IMR-90 (cell line): ENCODE results near the gene ZDHHC16. TPM values are rescaled to one million over a fixed set of nuclear protein-coding genes. Genes with fewer than 3 reads are reported as not detected.

ENCODE experiments used
- ATAC-seq: fragments of 200-7000 bp; cut with Tn5 transposase; 2 replicates; pipeline ENCODE4 v1.9.1; 2020; ENCODE audit warnings: low read depth, mild to moderate bottlenecking, moderate library complexity
- BruUV-seq: library from RNA; stranded (reverse); fragments of 400-500 nt; replicated peaks from 2 replicates; lab custom pipeline; 2021; lab: Mats Ljungman, UMichigan
- CTCF ChIA-PET: fragments of 300-600 bp; formaldehyde crosslinking; extraction: SDS; loops from one replicate; lab custom pipeline; 2021; ENCODE audit warnings: antibody characterized with exemption; lab: Yijun Ruan, JAX
- POLR2A ChIA-PET: fragments of 300-600 bp; sonication (Branson Sonifier 250); formaldehyde crosslinking; loops from one replicate; lab custom pipeline; 2022; ENCODE audit warnings: antibody characterized with exemption; ENCODE audit not compliant: unreplicated experiment; lab: Charles Lee
- DNase-seq: peaks from one replicate; pipeline ENCODE4 v3.0.0; 2013
- H2AFZ ChIP-seq: replicated peaks from 2 replicates; pipeline ENCODE3; 2013; ENCODE audit warnings: low read length, mild to moderate bottlenecking; ENCODE audit not compliant: poor library complexity
- H2AK5ac ChIP-seq: 2 replicates; pipeline ENCODE4 v1.6.1; 2013; ENCODE audit warnings: low read depth, low read length, inconsistent platforms
- H2AK9ac ChIP-seq: replicated peaks from 2 replicates; pipeline ENCODE3; 2013; ENCODE audit warnings: mild to moderate bottlenecking, low read depth, low read length, moderate library complexity; ENCODE audit not compliant: poor library complexity
- H2BK120ac ChIP-seq: 2 replicates; pipeline ENCODE4 v1.6.1; 2013; ENCODE audit warnings: low read depth, low read length, inconsistent platforms
- H2BK15ac ChIP-seq: 3 replicates; pipeline ENCODE4 v1.6.1; 2013; ENCODE audit warnings: low read depth, low read length, inconsistent platforms
- H2BK20ac ChIP-seq: 2 replicates; pipeline ENCODE4 v1.6.1; 2013; ENCODE audit warnings: low read depth, mild to moderate bottlenecking, inconsistent platforms, low read length, moderate library complexity
- H2BK5ac ChIP-seq: 2 replicates; pipeline ENCODE4 v1.6.1; 2013; ENCODE audit warnings: mild to moderate bottlenecking, low read depth, low read length, inconsistent platforms; ENCODE audit not compliant: poor library complexity, severe bottlenecking
- H3K14ac ChIP-seq: replicated peaks from 2 replicates; pipeline ENCODE4 v1.6.1; 2013; ENCODE audit warnings: low read depth, low read length, inconsistent platforms
- H3K18ac ChIP-seq: 2 replicates; pipeline ENCODE4 v1.6.1; 2013; ENCODE audit warnings: low read depth, low read length, control low read depth
- H3K23ac ChIP-seq: 2 replicates; pipeline ENCODE4 v1.6.1; 2013; ENCODE audit warnings: low read depth, low read length, inconsistent platforms
- H3K27ac ChIP-seq: 2 replicates; pipeline ENCODE4 v1.5.1; 2013; ENCODE audit warnings: mild to moderate bottlenecking, control low read depth, low read length; ENCODE audit not compliant: insufficient read depth
- H3K27me3 ChIP-seq: 2 replicates; pipeline ENCODE4 v1.6.1; 2013; ENCODE audit warnings: low read length; ENCODE audit not compliant: control insufficient read depth, insufficient read depth
- H3K36me3 ChIP-seq: 2 replicates; pipeline ENCODE4 v1.6.1; 2013; ENCODE audit warnings: low read length, mixed read lengths; ENCODE audit not compliant: control insufficient read depth, insufficient read depth
- H3K4ac ChIP-seq: 2 replicates; pipeline ENCODE4 v1.6.1; 2013; ENCODE audit warnings: low read depth, low read length, inconsistent platforms
- H3K4me1 ChIP-seq: 2 replicates; pipeline ENCODE4 v1.6.1; 2013; ENCODE audit warnings: low read length, mixed read lengths; ENCODE audit not compliant: control insufficient read depth, insufficient read depth
- H3K4me2 ChIP-seq: 2 replicates; pipeline ENCODE4 v1.6.1; 2013; ENCODE audit warnings: low read depth, mild to moderate bottlenecking, control low read depth, low read length, moderate library complexity
- H3K4me3 ChIP-seq: 2 replicates; pipeline ENCODE4 v1.5.1; 2013; ENCODE audit warnings: low read depth, mild to moderate bottlenecking, control low read depth, low read length, moderate library complexity; ENCODE audit not compliant: insufficient read depth
- H3K56ac ChIP-seq: 2 replicates; pipeline ENCODE4 v1.6.1; 2013; ENCODE audit warnings: low read length, inconsistent platforms; ENCODE audit not compliant: insufficient read depth; ENCODE audit errors: extremely low read depth
- H3K79me1 ChIP-seq, 2 experiments: 2 replicates each; pipeline ENCODE4 v1.6.1; 2013; ENCODE audit warnings: low read length in 2 of 2, inconsistent platforms in 1 of 2, low read depth in 1 of 2
- H3K9ac ChIP-seq: 2 replicates; pipeline ENCODE4 v1.6.1; 2013; ENCODE audit warnings: low read depth, low read length, control low read depth
- H3K9me1 ChIP-seq: 2 replicates; pipeline ENCODE4 v1.6.1; 2013; ENCODE audit warnings: low read length, inconsistent platforms; ENCODE audit not compliant: insufficient read depth
- H3K9me3 ChIP-seq: 2 replicates; pipeline ENCODE4 v1.6.1; 2013; ENCODE audit warnings: low read length; ENCODE audit not compliant: control insufficient read depth, insufficient read depth
- H4K20me1 ChIP-seq: 2 replicates; pipeline ENCODE4 v1.6.1; 2013; ENCODE audit warnings: low read length, inconsistent platforms; ENCODE audit not compliant: insufficient read depth
- H4K5ac ChIP-seq: 2 replicates; pipeline ENCODE4 v1.6.1; 2013; ENCODE audit warnings: mild to moderate bottlenecking, low read depth, low read length, control low read depth
- H4K8ac ChIP-seq, 2 experiments: 2 replicates each; pipeline ENCODE4 v1.6.1; 2013; ENCODE audit warnings: low read depth in 2 of 2, low read length in 2 of 2, control low read depth in 1 of 2, inconsistent platforms in 1 of 2
- H4K91ac ChIP-seq: 2 replicates; pipeline ENCODE4 v1.6.1; 2013; ENCODE audit warnings: low read depth, low read length, inconsistent platforms; ENCODE audit not compliant: insufficient read depth
- ELK1 ChIP-seq: fragments of 150-350 bp; IDR thresholded peaks from 2 replicates; pipeline ENCODE4 v1.6.1; 2016; ENCODE audit warnings: low read depth, mild to moderate bottlenecking, low read length, moderate library complexity, borderline replicate concordance
- MAFK ChIP-seq: IDR thresholded peaks from 2 replicates; pipeline ENCODE4 v1.6.1; 2012; ENCODE audit warnings: low read depth, low read length, improper control_type of control experiment
- WGBS, 2 experiments: methylation state at CpG; one replicate each; pipeline versions ENCODE4 v1.1.5 to v1.1.7; 2013; ENCODE audit warnings: missing lambda C conversion rate in 2 of 2; ENCODE audit not compliant: insufficient read length in 1 of 2; ENCODE audit errors: extremely low coverage in 2 of 2; 5-methylcytosine and 5-hydroxymethylcytosine counted together
- dilution Hi-C: fragments of 300-500 bp; cut with HindIII; formaldehyde crosslinking; loops from one replicate; pipeline ENCODE4 v1.14.3; 2018; ENCODE audit warnings: low sequenced_read_pairs; ENCODE audit not compliant: unreplicated experiment
- in situ Hi-C: fragments of 300-500 bp; cut with MboI; formaldehyde crosslinking; loops from 3 replicates; pipeline ENCODE4 v1.14.3; 2019; ENCODE audit warnings: low sequenced_read_pairs, inconsistent platforms, mixed read lengths
- intact Hi-C: fragments of 100-400 bp; cut with micrococcal nuclease; formaldehyde crosslinking; loops from 2 replicates; pipeline ENCODE4 v1.10.0; 2022
- polyA plus RNA-seq, 3 experiments: library from polyadenylated mRNA; depleted of rRNA; stranded (reverse); fragments of >200 nt; gene quantifications; 2 replicates each; pipeline ENCODE4 v1.2.3, GENCODE V29; 2012; ENCODE audit warnings: low replicate concordance in 1 of 3
- total RNA-seq: library from RNA; depleted of rRNA; stranded (reverse); fragments of >200 nt; gene quantifications from 2 replicates; pipeline ENCODE4 v1.2.3, GENCODE V29; 2012

The ZDHHC16 gene
- total and polyA plus RNA-seq, 2 of the 4 experiments (the other 2 are of a cell fraction), result 54.7 to 64.0 TPM

GRCh38 chr10:97442277-97442676, 3.7 kb upstream of the ZDHHC16 start:
- in situ Hi-C loops (no loop called here), intact Hi-C loops (no loop called here), dilution Hi-C loops (no loop called here)
- TF ChIP-seq MAFK (no peak), ELK1 (no peak)
- WGBS, 2 experiments, result 100% methylated on average over 1 of the region's 1 CpG; no CpG with 5 or more reads in 1 of the 2 experiments
- Histone ChIP-seq H4K5ac (no peak overlapping the region), H2BK20ac (no peak overlapping the region), H2AFZ (no peak overlapping the region), H3K4me1 (peaks cover 2% of the 10 kb centered on the region; the same call in 1 of the 2 replicates), H3K4ac (no peak overlapping the region), H2AK9ac (no peak overlapping the region), H4K91ac (no peak overlapping the region), H2BK120ac (no peak overlapping the region), H3K9me1 (peaks cover 3% of the 10 kb centered on the region; the same call in 1 of the 2 replicates), H3K27ac (no peak overlapping the region), H3K56ac (no peak overlapping the region), H3K4me2 (no peak overlapping the region), H2BK15ac (no peak overlapping the region), H3K27me3 (no peaks in the 10 kb centered on the region), H3K4me3 (no peak overlapping the region), H4K8ac (no peak overlapping the region), H3K9ac (no peak overlapping the region), H3K18ac (no peak overlapping the region), H3K36me3 (peaks cover 21% of the 10 kb centered on the region), H4K20me1 (peaks cover under 1% of the 10 kb centered on the region; the same call in 1 of the 2 replicates), H3K9me3 (no peaks in the 10 kb centered on the region), H3K14ac (no peak overlapping the region), H2BK5ac (no peak overlapping the region), H3K79me1 (peaks cover 28 to 35% of the 10 kb centered on the region in 2 experiments), H3K23ac (no peak overlapping the region), H2AK5ac (no peak overlapping the region)
- DNase-seq (no peak), ATAC-seq (no peak)
- ChIA-PET POLR2A (no interaction called here), CTCF (no interaction called here)
- no TSS peak for BruUV-seq
